ENCODE results near the gene RNF166.

- TF ChIP-seq RAD21 (IDR thresholded peaks at IDR 0.05; ENCODE audit: low read depth) (no peak), REST (IDR thresholded peaks at IDR 0.05; ENCODE audit: low read depth) (no peak), TCF12 (IDR thresholded peaks at IDR 0.05; ENCODE audit: low read depth) (no peak), EP300 (IDR thresholded peaks at IDR 0.05; ENCODE audit: borderline replicate concordance) (no peak), EGR1 (IDR thresholded peaks at IDR 0.05) (no peak), TEAD4 (IDR thresholded peaks at IDR 0.05) (no peak)
Measured at GRCh38 chr16:88694221-88695087, 11.8 kb downstream of the RNF166 start.

Data from Ishikawa (cell line).